ENCODE measurements around the gene NENF.
"Not testable (repeated sequence)": the region's sequence is repeated elsewhere in the genome, so short reads cannot be mapped to it uniquely, and the experiment has no call there.

NENF gene

DNA sequence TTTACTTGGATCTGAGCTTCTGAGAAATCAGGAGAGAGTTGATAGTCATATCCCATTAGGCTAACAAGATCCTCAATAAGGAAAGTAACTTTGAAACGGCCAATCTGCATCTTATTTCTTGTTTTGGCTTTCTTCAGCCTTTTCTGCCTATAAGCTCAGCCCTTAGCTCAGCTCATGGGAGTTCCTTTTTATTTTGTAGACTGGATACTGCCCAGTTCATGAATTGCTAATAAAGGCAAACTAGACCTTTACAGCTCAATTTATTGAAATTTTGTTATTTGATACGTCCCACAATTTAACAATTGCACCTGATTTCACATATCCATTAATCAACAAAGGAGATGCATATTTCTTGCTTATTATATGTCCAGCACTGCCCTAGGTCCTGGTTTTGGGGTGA, 22.7 kb downstream of the NENF start:
- no peak for DNase-seq (ENCODE audit: low read depth, low spot score)
- H3K4me3 ChIP-seq (ENCODE audit: low read length) = no peak overlapping the region

GRCh38 chr1:212455803-212456528, 23.2 kb downstream of the NENF start:
- no peak overlapping the region for H3K4me3 ChIP-seq (ENCODE audit: low read length)
- peak; percentile 61 for DNase-seq (ENCODE audit: low read depth, low spot score)

DNA sequence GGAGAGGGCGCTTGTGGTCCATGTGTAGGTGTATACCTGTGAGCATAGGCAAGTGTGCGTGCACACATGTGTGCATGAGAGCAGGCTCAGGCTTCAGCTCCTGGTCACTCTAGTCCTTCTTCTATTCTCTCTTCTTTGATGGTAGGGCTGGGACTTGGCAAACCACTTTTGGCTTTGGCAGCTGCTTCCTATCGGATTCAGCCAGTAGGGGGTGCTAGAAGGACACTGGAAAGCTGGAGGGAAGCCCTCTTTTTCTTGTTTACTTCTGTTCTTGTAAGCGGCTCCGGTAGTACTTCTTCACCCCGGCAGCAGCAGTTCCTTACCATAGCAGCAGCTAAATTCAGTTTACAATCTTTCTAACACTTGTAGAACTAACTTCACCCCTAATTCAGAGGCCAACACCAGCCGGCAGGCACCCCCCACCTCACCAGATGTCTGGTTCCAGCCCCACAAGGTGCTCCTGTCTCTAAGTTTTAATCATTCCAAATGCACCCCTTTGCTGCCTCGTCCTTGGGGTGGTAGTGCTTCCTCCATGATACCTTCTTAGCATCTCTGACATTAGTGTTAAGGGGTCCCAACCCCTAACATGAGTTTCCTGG, 25.1 kb downstream of the NENF start:
- H3K4me3 ChIP-seq (ENCODE audit: low read length) = no peak overlapping the region
- peak; percentile 70 for DNase-seq (ENCODE audit: low read depth, low spot score)

GRCh38 chr1:212458817-212459216, 26.1 kb downstream of the NENF start:
- no peak overlapping the region for H3K4me3 ChIP-seq (ENCODE audit: low read length)
- peak; percentile 57 for DNase-seq (ENCODE audit: low read depth, low spot score)

DNA sequence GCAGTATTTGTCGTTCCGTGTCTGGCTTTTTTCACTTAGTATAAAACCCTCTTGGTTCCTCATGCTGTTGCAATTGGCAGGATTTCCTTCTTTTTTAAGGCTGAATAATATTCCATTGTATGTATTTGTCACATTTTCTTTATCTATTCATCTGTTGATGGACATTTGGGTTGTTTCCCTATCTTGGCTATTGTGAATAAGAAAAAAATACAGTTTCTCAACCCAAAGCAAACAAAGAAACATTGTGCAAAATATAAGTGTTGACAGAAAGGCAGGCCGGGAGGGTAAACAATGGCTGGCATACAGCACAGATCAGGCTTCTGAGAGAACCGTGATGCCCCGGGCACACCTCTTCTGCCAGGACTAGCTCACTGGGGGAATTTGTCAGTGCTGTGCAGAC, 26.9 kb downstream of the NENF start:
- no peak for DNase-seq (ENCODE audit: low read depth, low spot score)
- H3K4me3 ChIP-seq (ENCODE audit: low read length) = no peak overlapping the region

DNA sequence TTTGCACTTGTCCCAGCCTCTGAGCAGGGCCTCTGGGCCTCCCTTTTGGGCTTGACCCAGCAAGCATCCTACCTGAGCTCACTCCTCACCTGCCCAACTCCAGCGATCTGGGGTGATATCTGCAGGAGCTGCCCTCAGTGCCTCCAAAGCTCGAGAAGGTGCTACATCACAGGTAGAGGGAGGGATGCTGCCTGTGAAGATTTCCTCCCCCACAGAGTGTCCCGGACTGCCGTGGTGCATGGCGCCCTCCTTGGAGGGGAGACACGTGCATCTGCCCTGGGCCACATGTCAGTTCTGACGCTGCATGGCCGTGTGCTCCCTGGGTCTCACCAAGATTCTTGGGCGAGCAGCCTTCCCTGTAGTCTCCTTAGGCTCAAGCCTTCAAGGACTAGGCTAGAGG, 27.7 kb downstream of the NENF start:
- no peak overlapping the region for H3K4me3 ChIP-seq (ENCODE audit: low read length)
- no peak for DNase-seq (ENCODE audit: low read depth, low spot score)

DNA sequence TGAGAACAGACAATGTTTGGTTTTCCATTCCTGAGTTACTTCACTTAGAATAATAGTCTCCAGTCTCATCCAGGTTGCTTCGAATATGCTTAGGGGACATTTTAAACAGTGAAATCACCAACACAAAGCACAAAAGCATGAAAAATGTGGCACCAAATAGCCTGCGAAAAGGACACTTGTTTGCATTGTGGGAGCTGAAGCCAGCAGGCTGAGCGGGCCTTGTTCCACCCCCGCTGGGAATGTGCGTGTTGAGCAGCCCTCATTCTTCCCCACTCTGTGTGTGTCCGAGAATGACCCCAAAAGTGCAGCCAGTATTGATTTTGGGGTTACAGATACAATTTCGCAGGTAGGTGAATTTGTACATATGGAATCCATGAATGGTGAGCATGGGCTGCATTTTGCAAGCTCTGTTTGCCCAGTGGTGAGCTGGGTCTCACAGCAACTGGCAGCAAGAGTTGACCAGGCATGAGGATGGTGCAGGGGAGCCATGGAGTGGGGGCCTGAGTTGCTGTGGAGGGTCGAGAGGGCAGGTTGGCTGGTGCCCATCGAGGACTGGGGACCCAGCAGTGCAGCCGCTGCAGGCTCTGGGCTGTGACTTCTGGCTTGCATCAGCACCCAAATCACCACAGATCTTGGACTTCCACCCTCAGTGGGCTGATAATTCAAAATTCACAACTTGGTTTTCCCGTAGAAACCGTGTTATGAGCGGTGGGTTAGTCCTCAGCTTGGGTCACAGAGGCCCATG, 29.4 kb downstream of the NENF start:
- DNase-seq (ENCODE audit: low read depth, low spot score) = no peak

DNA sequence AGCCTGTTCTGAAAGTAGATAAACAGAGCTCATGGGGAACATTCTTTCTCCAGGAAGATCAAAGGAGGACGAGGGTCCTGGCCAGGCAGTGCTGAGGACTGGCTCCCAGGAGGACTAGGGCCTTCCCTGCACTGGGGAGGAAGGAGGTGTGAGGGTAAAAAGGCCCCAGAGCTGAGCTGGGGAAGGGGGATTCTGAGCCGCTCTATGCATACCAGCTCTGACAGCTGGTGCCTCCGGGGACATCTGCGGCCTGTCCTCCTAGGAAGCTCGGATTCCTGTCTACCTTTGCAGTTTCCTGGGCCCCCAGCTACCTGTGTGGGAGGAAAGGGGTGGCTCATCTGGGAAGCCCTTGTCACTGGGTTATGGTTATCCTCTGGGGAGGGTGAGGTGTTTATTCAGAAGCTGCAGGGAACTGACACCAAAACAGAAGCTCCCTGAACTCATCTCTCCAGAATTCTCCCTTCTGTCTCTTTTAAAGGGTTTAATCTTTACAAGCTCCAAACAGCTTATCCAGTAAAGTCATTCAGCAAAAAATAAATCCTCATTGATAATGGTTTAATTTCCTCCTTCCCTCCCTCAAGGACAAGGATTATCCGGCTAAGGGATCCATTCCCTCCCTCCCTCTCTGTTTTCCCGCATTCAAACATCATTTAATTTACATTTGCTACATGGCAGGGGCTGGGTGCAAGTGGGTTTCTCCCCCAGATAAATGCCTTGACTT, 31.0 kb downstream of the NENF start:
- no peak for DNase-seq (ENCODE audit: low read depth, low spot score)
- no peak overlapping the region for H3K4me3 ChIP-seq (ENCODE audit: low read length)

More for the DNA sequence above, 29.4 kb downstream of the NENF start:
- no peak overlapping the region for H3K4me3 ChIP-seq (ENCODE audit: low read length)

DNA sequence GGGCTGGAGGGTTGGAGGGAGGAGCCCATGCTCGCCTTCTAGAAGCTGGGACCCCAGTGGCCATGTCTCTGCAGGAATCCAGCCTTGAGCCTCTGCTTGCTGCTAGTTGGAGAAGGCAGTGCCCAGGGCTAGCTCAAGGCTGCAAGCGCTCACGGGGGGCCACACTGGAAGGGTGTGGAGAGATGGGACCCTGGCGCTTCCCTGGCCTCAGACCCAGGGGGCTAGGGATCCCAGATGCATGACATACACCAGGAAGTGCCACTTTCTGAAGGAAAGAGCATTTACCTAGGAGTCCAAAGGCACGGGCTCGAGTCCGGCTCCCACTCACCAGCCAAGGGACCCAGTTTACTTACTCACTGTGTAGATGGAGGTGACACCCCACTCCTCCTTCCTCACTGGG, 32.6 kb downstream of the NENF start:
- DNase-seq (ENCODE audit: low read depth, low spot score) = no peak
- H3K4me3 ChIP-seq (ENCODE audit: low read length) = no peak overlapping the region

GRCh38 chr1:212466437-212466836, 33.7 kb downstream of the NENF start:
- DNase-seq (ENCODE audit: low read depth, low spot score) = no peak
- no peak overlapping the region for H3K4me3 ChIP-seq (ENCODE audit: low read length)

GRCh38 chr1:212466898-212467650, 34.4 kb downstream of the NENF start:
- DNase-seq (ENCODE audit: low read depth, low spot score) = no peak
- no peak overlapping the region for H3K4me3 ChIP-seq (ENCODE audit: low read length)

DNA sequence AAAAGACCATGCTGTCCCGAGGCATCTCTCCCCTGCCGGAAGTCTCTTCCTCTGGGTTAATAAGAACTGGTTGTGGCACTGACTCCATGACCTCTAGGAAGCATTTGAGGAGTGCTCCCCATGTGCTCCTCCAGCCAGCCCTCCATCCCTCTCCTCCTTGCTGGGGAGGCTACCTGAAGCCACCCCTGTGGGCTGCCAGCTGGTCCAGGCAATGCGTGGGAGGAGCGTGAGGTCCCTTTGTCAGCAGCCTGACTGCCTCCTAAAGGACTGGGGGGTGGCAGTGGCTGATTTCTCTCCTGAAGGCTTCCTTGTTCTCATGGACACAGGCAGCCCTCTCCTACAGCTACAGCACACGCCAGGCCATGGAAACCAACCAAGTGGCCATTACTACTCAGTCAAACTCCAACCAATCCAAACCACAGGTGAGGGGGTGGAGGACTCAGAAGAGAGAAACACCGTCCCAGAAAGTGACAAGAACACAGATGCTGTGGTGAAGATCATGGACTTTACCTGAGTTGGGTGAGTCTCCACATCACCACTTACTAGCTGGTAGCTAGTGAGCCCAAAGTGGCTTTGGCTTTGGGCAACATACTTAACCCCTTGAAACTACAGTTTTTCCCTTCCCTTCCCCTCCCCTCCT, 35.2 kb downstream of the NENF start:
- no peak for DNase-seq (ENCODE audit: low read depth, low spot score)
- no peak overlapping the region for H3K4me3 ChIP-seq (ENCODE audit: low read length)

- no peak for DNase-seq (ENCODE audit: low read depth, low spot score)
- H3K4me3 ChIP-seq (ENCODE audit: low read length) = no peak overlapping the region
Observed at GRCh38 chr1:212470059-212470458, 37.3 kb downstream of the NENF start.

- DNase-seq (ENCODE audit: low read depth, low spot score) = no peak
Observed at GRCh38 chr1:212471286-212471685, 38.6 kb downstream of the NENF start.

DNA sequence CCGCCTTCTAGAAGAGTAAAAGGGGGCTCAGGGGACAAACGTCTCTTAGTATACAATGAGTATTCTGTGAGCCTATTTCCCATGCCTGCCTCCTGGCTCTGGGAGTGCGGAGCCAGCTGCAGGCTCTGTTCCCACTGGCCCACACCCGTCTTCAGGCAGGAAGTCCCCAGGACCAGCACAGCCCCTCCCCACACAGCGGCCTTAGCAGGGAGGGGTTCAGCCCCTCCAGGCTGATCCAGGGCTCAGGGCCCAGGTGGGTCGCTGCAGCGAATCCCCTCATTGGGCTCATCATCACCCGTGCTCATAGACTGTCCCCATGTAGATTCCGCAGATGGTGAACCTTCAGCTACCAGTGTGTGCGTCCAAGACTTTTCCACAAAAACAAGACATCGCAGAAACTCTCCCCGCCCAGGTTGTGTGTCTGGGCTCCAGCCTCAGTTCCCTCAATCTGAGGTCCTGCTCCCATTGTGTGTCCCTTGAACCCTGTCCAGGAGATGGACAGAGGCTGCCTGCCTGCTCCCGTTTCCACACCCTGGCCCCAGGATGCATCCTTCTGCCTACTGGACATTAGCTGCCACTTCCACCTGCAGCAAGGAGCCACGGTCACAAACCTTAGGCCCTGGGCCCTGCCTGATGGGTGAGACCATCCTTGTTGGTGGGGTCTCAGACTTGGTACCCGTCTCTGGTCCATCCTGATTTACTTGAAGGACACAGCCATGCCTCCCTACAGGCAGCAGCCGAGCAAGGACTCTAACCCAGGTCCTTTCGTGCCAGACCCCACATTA, 39.4 kb downstream of the NENF start:
- no peak overlapping the region for H3K4me3 ChIP-seq (ENCODE audit: low read length)
- no peak for DNase-seq (ENCODE audit: low read depth, low spot score)

More at GRCh38 chr1:212471286-212471685, 38.6 kb downstream of the NENF start:
- H3K4me3 ChIP-seq (ENCODE audit: low read length) = no peak overlapping the region

DNA sequence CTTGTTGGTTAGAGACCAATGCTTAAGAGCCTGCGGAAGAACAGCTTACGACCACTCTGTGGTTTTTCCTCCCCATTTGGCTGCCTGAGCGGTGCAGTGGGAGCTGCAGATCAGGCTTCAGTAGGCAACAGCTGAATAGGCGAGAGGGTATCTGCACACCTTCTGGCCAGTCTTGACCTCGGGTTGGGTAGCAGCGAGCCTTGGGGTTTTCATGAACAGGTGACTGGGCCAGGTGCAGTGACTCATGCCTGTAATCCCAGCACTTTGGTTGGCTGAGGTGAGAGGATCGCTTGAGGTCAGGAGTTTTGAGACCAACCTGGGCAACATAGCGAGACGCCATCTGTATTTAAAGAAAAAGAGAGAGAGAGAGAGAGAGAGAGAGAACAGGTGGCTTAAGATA, 41.0 kb downstream of the NENF start:
- DNase-seq (ENCODE audit: low read depth, low spot score) = no peak
- no peak overlapping the region for H3K4me3 ChIP-seq (ENCODE audit: low read length)

- H3K4me3 ChIP-seq (ENCODE audit: low read length) = no peak overlapping the region
- no peak for DNase-seq (ENCODE audit: low read depth, low spot score)
Observed at GRCh38 chr1:212475151-212475550, 42.4 kb downstream of the NENF start.

- not testable (repeated sequence) for H3K4me3 ChIP-seq (ENCODE audit: low read length); DNase-seq (ENCODE audit: low read depth, low spot score)
Observed at GRCh38 chr1:212475831-212476230, 43.1 kb downstream of the NENF start.

Measured in Jurkat, Clone E6-1 (cell line).